ENCODE results near the gene KIRREL1.

DNA sequence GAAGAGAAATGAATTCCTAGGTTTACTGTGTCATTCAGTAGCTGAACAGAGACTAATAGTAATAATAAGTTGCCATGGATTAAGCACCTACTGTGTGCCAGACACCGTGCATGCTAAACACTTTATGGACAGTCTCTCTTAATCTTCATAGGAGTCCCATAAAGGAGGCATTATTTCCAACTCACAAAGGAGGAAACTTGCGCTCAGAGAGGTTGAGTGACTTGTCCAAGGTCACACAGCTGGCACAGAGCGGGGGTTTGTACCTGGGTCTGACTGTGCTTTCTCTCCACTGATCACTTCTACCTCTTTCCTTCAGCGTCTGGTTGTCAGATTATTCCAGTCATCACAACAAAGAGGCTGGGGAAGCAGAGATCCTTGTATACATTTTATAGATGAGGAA, 91.3 kb downstream of the KIRREL1 start:
- TF ChIP-seq, protein P1, sequence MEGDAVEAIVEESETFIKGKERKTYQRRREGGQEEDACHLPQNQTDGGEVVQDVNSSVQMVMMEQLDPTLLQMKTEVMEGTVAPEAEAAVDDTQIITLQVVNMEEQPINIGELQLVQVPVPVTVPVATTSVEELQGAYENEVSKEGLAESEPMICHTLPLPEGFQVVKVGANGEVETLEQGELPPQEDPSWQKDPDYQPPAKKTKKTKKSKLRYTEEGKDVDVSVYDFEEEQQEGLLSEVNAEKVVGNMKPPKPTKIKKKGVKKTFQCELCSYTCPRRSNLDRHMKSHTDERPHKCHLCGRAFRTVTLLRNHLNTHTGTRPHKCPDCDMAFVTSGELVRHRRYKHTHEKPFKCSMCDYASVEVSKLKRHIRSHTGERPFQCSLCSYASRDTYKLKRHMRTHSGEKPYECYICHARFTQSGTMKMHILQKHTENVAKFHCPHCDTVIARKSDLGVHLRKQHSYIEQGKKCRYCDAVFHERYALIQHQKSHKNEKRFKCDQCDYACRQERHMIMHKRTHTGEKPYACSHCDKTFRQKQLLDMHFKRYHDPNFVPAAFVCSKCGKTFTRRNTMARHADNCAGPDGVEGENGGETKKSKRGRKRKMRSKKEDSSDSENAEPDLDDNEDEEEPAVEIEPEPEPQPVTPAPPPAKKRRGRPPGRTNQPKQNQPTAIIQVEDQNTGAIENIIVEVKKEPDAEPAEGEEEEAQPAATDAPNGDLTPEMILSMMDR (IDR thresholded peaks at IDR 0.05), result no peak
- TF ChIP-seq POLR2A (IDR thresholded peaks at IDR 0.05), result no peak
